ENCODE results near the gene CIRBP.

The CIRBP gene

DNA sequence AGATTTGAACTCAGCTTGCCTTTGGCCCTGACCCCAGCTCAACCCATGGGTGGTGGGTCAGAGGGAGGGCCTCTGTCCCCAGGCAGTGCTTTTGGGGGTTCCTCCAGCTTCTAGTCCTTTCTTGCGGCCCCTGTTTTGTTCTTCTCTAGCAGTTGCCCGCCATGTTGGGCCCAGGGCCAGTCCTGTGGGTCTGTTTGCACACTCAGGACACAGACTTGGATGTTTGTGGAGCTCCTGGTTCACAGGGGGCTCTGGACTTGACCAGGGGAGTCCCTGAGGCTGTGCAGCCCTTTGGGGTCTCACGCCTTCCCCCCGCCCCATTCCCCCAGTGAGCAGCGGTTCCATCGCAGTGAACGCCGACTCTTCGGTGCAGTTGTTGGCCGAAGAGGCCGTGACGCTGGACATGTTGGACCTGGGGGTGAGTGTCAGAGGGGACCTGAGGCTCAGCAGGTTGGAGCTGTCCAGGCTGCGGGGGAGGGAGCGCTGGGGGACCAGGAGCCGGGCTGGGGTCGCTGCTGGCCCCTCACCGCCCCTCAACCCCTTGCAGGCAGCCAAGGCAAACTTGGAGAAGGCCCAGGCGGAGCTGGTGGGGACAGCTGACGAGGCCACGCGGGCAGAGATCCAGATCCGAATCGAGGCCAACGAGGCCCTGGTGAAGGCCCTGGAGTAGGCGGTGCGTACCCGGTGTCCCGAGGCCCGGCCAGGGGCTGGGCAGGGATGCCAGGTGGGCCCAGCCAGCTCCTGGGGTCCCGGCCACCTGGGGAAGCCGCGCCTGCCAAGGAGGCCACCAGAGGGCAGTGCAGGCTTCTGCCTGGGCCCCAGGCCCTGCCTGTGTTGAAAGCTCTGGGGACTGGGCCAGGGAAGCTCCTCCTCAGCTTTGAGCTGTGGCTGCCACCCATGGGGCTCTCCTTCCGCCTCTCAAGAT is 25.1 kb upstream of the CIRBP start:
- peak in 49 of 51 donors; percentile 33 to 87 (median 76) for DNase-seq

DNA sequence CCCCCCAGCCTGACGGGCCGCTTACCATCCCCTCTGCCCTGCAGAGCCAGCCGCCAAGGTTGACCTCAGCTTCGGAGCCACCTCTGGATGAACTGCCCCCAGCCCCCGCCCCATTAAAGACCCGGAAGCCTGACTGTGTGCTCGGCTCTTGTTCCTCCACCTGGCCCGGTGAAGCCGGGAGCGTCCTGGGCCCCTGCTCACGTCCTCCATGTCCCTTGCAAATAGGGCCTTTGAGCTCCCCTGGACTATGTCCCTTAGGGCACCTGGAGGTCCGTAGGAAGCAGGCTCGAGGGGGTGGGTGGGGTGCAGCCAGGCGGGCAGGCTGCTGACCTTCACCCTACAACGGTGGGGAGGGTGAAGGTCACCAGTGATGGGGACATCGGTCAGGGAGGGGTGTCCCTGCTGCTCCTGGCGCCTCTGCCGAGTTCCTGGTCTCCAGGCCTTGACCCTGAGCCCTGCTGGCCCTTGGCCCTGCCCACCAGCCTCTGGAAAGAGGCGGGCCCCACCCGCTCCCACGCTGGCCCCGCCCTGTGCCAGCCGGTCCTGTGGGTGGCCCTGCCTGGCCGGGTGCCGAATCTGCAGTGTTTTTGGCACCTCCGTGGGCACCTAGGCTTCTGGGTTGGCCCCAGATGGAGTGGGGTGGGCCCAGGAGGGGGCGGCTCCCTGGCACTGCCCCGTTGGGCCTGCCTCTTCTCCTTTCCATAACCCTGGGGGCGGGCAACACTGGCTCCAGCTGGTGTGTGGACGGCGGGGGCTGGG is 24.3 kb upstream of the CIRBP start:
- DNase-seq: peak in 20 of 51 donors; percentile 12 to 65 (median 35)

GRCh38 chr19:1245494-1246264 is 23.5 kb upstream of the CIRBP start:
- DNase-seq: peak in 5 of 51 donors; percentile 24 to 58 (median 34)

- peak in 2 of 51 donors; percentile 6 to 26 for DNase-seq
Measured at GRCh38 chr19:1246265-1247087, 22.7 kb upstream of the CIRBP start.

- no peak for DNase-seq
Measured at GRCh38 chr19:1247748-1248138, 21.4 kb upstream of the CIRBP start.

- DNase-seq: peak in 41 of 51 donors; percentile 56 to 89 (median 74)
Measured at GRCh38 chr19:1248139-1248785, 20.9 kb upstream of the CIRBP start, which contains the start of gene MIDN. Gene MIDN (plus strand): TSS chr19:1248583. CDS start chr19:1250297, 1,714 bp downstream.

GRCh38 chr19:1248786-1249297 is 20.3 kb upstream of the CIRBP start:
- DNase-seq: peak in 47 of 51 donors; percentile 49 to 91 (median 77)

- DNase-seq: peak; percentile 50 to 97 (median 88)
Measured at GRCh38 chr19:1249298-1249989, 19.7 kb upstream of the CIRBP start.

- no peak for DNase-seq
Measured at GRCh38 chr19:1249990-1250436, 19.1 kb upstream of the CIRBP start.

DNA sequence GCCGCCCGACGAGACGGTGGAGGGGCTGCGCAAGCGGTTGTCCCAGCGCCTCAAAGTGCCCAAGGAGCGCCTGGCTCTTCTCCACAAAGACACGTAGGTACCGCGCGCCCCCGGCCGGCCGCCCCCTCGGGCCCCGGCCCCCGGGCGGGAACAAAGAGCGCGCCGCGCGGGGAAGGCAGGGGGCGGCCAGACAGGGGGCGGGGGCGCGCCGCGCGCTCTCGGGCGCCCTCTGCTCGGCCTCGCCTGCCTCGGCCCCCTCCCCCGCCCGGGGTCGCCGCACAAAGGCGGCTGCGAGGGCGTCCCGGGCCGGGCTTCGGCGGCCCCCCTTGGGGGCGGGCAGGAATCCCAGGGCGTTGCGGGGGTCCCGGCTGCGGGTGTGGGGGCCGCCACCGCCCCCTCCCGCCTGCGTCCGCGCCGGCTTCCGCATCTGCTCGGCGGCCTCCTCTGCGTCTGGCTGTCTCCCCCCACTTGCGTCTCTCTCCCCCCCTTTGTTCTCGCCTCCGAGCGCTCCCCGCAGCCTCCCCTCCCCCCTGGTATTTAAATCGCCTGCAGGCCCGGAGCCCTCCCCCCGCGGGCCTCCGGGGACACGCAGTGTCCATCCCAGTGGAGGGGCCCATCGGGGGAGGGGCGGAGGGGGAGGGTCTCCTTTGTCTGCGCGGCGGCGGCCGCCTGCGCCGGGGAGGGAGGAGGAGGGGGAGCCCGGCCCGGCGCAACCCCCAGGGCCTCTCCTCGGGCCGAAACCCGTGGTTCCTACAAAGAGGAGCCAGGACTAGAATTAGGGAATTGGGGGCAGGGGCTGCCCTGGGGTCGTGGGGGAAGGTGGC is 18.5 kb upstream of the CIRBP start:
- DNase-seq: peak in 43 of 51 donors; percentile 30 to 82 (median 55)

DNA sequence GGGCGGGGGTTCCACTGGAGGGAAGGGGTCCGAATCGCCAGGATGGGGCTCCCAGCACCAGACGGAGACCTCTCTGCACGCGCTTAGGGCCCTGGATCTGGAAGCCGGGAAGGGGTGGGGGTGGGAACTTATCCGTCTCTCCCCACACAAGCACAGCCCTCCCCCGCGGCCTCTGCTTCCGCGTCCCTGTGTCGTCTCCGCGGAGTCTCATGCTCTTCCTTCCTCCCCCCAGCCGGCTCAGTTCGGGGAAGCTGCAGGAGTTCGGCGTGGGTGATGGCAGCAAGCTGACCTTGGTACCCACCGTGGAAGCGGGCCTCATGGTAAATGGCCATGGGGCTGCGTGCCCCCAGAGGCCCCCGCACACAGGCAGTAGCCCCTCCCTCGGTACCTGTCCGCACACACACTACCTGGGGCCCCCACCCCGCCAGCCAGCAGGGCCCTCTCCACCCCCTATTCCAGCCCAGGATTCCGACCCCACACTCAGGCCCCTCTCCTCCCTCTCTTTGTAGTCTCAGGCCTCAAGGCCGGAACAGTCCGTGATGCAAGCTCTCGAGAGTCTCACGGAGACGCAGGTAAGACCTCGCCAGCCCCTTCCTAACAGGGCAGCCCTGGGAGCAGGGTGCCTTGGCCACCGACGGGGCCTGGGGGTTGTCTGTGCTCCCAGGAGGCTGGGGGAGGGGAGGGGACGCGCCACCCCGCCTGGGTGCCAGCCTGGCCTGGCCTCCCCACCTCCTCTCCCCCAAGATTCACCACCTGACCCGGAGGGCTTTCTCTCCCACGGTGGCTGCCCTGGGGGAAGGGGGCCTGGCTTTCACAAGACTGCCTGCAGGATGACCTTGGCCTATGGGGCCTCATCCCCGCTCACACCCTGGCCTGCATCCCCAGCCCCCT is 17.6 kb upstream of the CIRBP start:
- peak in 38 of 51 donors; percentile 32 to 88 (median 56) for DNase-seq

- peak in 50 of 51 donors; percentile 58 to 99 (median 86) for DNase-seq
Measured at GRCh38 chr19:1252221-1252820, 16.8 kb upstream of the CIRBP start.

DNA sequence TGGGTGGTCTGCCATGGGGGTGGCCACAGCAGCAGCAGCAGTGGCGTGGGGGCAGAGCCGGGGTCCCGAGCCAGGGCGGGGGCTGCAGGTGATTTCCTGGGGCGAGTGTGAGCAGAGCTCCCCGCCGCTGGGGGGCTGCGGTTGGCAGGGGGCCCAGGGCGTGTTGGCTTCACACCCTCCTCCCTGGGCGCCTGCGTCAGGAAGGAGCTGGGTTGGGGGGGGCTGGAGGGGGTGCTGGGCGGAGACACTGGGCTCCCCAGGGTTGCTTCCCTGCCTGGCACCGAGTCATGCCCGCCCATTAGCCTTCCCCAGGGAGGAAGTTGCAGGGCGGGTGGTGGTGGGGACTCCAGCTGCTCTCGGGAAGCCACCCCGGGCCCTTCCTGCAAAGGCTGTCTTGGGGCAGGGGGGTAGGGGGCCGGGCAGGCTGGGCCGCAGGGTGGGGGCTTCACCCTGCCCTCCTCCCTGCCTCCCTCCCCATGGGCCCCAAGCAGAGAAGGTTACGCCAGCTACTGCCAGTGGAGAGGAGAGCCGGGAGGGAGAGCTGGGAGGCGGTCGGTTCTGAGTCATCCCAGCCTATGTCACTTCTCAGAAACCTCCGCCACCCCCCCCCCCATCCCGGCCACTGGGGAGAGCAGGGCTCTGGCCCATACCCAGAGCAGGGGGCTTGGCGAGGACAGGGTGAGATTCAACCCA is 16.2 kb upstream of the CIRBP start:
- DNase-seq: peak; percentile 58 to 99 (median 90)

GRCh38 chr19:1253514-1254080 is 15.5 kb upstream of the CIRBP start:
- DNase-seq: no peak

DNA sequence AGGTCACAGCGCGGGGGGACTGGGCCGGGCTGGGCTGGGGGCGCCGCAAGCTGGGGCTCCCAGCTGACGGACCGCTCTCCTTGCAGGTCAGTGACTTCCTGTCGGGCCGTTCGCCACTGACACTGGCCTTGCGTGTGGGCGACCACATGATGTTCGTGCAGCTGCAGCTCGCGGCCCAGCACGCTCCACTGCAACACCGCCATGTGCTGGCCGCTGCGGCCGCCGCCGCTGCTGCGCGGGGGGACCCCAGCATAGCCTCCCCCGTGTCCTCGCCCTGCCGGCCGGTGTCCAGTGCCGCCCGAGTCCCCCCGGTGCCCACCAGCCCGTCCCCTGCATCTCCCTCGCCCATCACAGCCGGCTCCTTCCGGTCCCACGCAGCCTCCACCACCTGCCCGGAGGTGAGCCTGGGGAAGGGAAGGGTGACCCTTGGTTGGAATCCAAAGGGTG is 15.0 kb upstream of the CIRBP start:
- peak in 30 of 51 donors; percentile 19 to 78 (median 48) for DNase-seq
